ENCODE results near the gene KRT31. TPM values are rescaled to one million over a fixed set of nuclear protein-coding genes. Genes with fewer than 3 reads are reported as not detected.

The KRT31 gene
- total RNA-seq, 1 experiment from 2014 or later = not detected

- H3K36me3 ChIP-seq (ENCODE audit: control insufficient read depth, insufficient read depth, low read length) = no peaks in the 10 kb centered on the region
- no peaks in the 10 kb centered on the region for H3K9me3 ChIP-seq (ENCODE audit: control insufficient read depth, insufficient read depth, low read depth, low read length)
- TF ChIP-seq SIN3A (IDR thresholded peaks at IDR 0.05; ENCODE audit: borderline replicate concordance, insufficient read depth, low read depth, low read length) (no peak), CTCF (IDR thresholded peaks at IDR 0.05) (no peak)
- no peak overlapping the region for H3K27ac ChIP-seq (ENCODE audit: low read length)
- ChIA-PET CTCF (no interaction called here), POLR2A (no interaction called here)
- no TSS peak for BruUV-seq (replicated peaks)
- in situ Hi-C loops (cut with HindIII; ENCODE audit: low pct_unique_long_range_greater_than_20kb, low sequenced_read_pairs) (no loop called here), intact Hi-C loops (cut with micrococcal nuclease; ENCODE audit: unreplicated experiment) (no loop called here)
- no peak for DNase-seq (ENCODE audit: low read depth, low spot score)
- no peaks in the 10 kb centered on the region for H3K27me3 ChIP-seq (ENCODE audit: control insufficient read depth, insufficient read depth, low read length)
- no peaks in the 10 kb centered on the region for H3K4me1 ChIP-seq (ENCODE audit: control insufficient read depth, insufficient read depth, low read length)
- H3K4me3 ChIP-seq (ENCODE audit: low read depth in 2 of 2, low read length in 2 of 2) = no peak overlapping the region
- no peak for ATAC-seq
Measured at GRCh38 chr17:41363881-41364280, 33.5 kb downstream of the KRT31 start.

GRCh38 chr17:41360296-41360995, 37.0 kb downstream of the KRT31 start:
- H3K27ac ChIP-seq (ENCODE audit: low read length) = 0 out of 2 replicates have a peak overlapping the region, but pooled peaks have one; percentile 4
- H3K27me3 ChIP-seq (ENCODE audit: control insufficient read depth, insufficient read depth, low read length) = no peaks in the 10 kb centered on the region
- no peaks in the 10 kb centered on the region for H3K36me3 ChIP-seq (ENCODE audit: control insufficient read depth, insufficient read depth, low read length)
- BruUV-seq (replicated peaks) = no TSS peak
- ChIA-PET POLR2A (no interaction called here), CTCF (no interaction called here)
- intact Hi-C loops (cut with micrococcal nuclease; ENCODE audit: unreplicated experiment) = no loop called here
- H3K4me3 ChIP-seq (ENCODE audit: low read depth in 2 of 2, low read length in 2 of 2) = no peak overlapping the region
- H3K4me1 ChIP-seq (ENCODE audit: control insufficient read depth, insufficient read depth, low read length) = no peaks in the 10 kb centered on the region
- no peaks in the 10 kb centered on the region for H3K9me3 ChIP-seq (ENCODE audit: control insufficient read depth, insufficient read depth, low read depth, low read length)
- ATAC-seq (no peak), DNase-seq (ENCODE audit: low read depth, low spot score) (no peak)
- in situ Hi-C loops (cut with HindIII; ENCODE audit: low pct_unique_long_range_greater_than_20kb, low sequenced_read_pairs) = no loop called here
- no peak for TF ChIP-seq POLR2AphosphoS5 (IDR thresholded peaks at IDR 0.05; ENCODE audit: low read depth, low read length)
- TF ChIP-seq SIN3A (IDR thresholded peaks at IDR 0.05; ENCODE audit: borderline replicate concordance, insufficient read depth, low read depth, low read length) = no peak
- TF ChIP-seq REST (IDR thresholded peaks at IDR 0.05; ENCODE audit: insufficient read depth in 1 of 2, low read depth in 2 of 2, low read length in 1 of 2) = no peak
- TF ChIP-seq TCF7L2 (IDR thresholded peaks at IDR 0.05; ENCODE audit: low read depth, low read length) = no peak
- no peak for TF ChIP-seq CTCF (IDR thresholded peaks at IDR 0.05)

Data from Panc1 (cell line).